ENCODE measurements around the gene VWA8.
"Not testable (repeated sequence)": the region's sequence is repeated elsewhere in the genome, so short reads cannot be mapped to it uniquely, and the experiment has no call there.

Gene VWA8

DNA sequence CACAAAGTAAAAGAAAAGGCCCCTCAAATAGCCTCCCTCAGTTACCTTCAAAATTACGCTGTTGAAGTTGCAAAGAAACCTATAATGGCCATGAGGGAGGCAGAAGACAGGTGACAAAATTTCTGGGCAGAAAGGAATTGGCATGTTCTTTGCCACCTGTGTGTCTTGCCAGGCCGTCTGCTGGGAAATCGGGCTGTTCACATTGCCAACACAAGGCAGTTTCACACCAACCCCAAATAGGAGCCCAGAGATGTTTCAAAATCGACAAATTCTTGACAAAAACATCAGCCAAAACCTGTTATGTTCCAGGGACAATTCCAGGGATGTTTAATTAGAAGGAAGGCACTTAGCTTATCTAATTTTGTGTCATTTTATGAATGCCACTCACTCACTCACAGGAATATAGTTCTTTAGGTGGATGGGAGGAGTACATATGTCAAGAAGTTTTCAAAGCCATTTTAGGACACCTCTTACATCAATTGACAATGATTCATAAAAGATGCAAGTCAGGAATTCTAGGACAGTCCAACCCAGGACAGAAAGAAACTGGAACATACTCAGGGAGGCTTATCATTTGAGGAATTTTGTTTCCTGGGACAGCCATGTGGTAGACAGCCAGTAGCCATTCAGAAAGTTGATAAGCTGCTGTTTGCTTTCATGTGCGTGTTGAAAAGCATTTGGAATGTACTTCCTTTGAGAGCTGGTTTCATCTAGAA is 339.0 kb downstream of the VWA8 start:
- no peak overlapping the region for H3K4me3 ChIP-seq (ENCODE audit: low read depth, low read length)
- no peak for DNase-seq (ENCODE audit: low read depth)
- TF ChIP-seq, protein P1, sequence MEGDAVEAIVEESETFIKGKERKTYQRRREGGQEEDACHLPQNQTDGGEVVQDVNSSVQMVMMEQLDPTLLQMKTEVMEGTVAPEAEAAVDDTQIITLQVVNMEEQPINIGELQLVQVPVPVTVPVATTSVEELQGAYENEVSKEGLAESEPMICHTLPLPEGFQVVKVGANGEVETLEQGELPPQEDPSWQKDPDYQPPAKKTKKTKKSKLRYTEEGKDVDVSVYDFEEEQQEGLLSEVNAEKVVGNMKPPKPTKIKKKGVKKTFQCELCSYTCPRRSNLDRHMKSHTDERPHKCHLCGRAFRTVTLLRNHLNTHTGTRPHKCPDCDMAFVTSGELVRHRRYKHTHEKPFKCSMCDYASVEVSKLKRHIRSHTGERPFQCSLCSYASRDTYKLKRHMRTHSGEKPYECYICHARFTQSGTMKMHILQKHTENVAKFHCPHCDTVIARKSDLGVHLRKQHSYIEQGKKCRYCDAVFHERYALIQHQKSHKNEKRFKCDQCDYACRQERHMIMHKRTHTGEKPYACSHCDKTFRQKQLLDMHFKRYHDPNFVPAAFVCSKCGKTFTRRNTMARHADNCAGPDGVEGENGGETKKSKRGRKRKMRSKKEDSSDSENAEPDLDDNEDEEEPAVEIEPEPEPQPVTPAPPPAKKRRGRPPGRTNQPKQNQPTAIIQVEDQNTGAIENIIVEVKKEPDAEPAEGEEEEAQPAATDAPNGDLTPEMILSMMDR (IDR thresholded peaks at IDR 0.05; ENCODE audit: control insufficient read depth, extremely low read depth, insufficient read depth): no peak

DNA sequence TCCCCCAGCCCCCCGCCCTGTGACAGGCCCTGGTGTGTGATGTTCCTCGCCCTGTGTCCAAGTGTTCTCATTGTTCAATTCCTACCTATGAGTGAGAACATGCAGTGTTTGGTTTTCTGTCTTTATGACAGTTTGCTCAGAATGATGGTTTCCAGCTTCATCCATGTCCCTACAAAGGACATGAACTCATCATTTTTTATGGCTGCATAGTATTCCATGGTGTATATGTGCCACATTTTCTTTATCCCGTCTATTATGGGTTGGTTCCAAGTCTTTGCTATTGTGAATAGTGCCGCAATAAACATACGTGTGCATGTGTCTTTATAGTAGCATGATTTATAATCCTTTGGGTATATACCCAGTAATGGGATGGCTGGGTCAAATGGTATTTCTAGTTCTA is 343.3 kb downstream of the VWA8 start:
- DNase-seq (ENCODE audit: low read depth); H3K4me3 ChIP-seq (ENCODE audit: low read depth, low read length): not testable (repeated sequence)

DNA sequence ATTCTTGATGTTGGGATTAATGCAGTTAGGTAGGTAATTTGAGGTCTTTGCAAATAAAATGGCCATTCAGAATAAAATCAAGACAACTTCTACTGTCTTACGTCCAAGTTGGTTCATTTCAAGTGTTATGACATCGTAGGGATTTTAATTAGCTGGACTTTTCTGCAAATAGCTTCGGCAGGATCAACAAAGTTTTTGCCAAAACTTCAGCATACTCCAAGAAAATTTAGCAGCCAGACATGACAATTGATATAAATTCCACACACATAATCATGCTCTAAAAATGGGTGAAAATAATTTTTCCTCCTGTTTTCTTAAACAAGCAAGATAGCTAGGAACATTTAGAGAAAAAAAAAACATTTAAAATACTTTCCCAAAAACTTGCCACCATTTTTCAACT is 344.8 kb downstream of the VWA8 start:
- H3K4me3 ChIP-seq (ENCODE audit: low read depth, low read length): no peak overlapping the region
- no peak for DNase-seq (ENCODE audit: low read depth)
- TF ChIP-seq, protein P1 (IDR thresholded peaks at IDR 0.05; ENCODE audit: control insufficient read depth, extremely low read depth, insufficient read depth): no peak

DNA sequence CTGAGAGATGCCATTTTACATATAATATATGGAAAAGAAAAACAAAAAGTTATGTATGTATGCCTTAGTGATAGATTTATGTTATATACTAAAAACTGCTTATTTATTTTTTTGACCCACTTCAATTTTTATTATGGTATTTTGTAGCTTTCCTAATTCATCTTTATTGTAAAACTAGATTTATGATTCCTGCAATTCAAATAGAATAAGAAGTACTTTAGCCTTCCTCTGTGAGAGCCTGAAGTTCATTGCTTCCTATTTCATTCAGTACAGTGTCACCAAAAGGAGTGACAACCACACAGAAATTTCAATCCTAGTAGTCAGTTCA is 345.4 kb downstream of the VWA8 start:
- H3K4me3 ChIP-seq (ENCODE audit: low read depth, low read length): no peak overlapping the region
- no peak for DNase-seq (ENCODE audit: low read depth)
- TF ChIP-seq, protein P1 (IDR thresholded peaks at IDR 0.05; ENCODE audit: control insufficient read depth, extremely low read depth, insufficient read depth): no peak

DNA sequence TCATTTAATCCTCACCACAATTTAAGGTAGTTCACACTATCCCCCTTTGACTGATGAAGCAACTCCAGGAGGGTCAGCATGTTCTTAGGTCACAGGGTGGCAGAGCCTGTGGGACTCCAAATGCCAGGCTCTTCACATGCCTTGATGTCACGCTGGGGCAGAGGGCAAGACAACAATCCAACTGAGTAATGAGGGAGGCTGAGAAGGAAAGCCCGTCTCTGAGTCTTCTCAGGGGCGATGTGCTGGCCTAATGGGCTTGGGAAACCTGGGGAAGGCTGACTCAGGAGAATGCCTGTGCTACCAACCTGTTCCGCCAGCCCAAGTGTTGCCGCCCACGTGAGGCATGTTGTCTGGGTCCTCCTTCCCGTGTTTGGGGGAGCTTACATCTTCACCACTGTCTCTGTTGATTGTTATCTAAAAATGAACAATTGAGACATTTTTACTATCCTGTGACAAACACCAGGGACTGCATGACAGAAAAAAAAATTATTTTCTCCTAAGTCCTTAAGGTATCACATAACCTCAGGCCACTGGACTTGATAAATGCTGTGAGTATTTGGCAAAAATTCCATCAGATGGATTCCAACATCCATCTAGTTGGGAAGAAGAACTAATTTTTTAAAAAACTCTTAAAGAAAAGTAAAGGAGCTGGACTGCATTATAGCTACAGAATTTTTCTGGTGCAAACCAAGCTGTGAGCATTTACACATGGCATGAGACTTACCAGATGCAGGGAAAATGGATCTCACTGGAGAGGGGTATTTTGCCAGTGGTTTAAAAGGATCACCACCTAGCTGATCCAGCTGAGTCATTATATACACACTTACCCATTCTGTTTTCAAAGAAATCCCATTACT is 346.0 kb downstream of the VWA8 start:
- H3K4me3 ChIP-seq (ENCODE audit: low read depth, low read length): no peak overlapping the region
- TF ChIP-seq, protein P1 (IDR thresholded peaks at IDR 0.05; ENCODE audit: control insufficient read depth, extremely low read depth, insufficient read depth): no peak
- DNase-seq (ENCODE audit: low read depth): no peak

DNA sequence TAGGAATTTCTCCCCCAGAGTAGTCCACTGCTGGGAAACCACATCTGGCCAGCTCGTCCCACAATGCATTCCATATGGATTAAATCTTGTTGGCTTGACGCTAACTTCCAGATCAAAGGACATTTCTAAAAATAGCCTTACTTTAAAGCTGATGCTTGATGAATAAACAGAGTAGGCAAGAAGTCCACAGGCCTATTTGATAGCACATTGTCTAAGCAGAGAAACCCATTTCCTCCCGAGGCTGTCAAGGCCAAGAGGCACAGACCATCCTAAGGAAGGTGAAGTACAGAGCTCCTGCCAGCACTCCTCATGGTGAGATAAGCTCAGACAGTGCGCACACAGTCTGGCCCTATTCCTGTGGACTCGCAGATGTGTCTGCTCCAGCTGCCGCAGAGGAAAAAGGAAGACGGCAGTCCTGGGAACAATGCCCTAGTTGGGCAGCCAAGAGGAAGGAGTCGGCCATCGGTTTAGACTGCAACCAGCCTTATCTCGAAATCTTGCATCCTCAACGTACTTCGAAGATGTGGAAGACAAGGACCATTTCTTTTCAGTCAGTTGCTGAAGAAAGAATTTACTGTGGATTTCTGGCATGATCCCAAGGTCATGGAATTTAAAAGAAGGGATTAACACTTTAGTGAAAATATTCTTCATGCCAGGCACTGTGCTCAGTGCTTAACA is 346.8 kb downstream of the VWA8 start:
- no peak overlapping the region for H3K4me3 ChIP-seq (ENCODE audit: low read depth, low read length)
- TF ChIP-seq, protein P1 (IDR thresholded peaks at IDR 0.05; ENCODE audit: control insufficient read depth, extremely low read depth, insufficient read depth): no peak
- DNase-seq (ENCODE audit: low read depth): no peak

DNA sequence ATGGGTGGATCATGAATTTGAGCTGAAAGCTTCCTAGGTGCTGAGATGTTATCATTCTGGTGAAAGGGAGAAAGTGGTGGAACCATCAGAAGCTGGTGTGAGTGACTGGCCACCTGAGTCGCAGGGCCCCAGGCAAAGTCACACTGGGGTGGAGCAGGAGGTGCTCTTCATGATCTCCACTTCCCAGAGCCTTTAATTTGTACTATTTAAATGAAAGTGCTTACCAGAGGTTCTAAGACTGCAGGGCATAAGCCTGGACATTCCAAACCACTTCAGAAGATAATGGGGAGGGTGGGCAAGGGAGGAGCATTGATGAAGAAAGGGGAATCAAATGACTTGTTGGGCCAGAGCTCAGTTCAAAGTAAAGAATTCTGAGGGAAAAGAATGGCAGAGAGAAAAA is 347.4 kb downstream of the VWA8 start:
- TF ChIP-seq, protein P1 (IDR thresholded peaks at IDR 0.05; ENCODE audit: control insufficient read depth, extremely low read depth, insufficient read depth): no peak

More for the DNA sequence above, 347.4 kb downstream of the VWA8 start:
- DNase-seq (ENCODE audit: low read depth): no peak
- no peak overlapping the region for H3K4me3 ChIP-seq (ENCODE audit: low read depth, low read length)

Measured in LNCaP clone FGC (cell line).